Activated T-cell treated with anti-CD3 and anti-CD28 coated beads for 4 hours (primary cell): ENCODE data around the gene TMEM9.
A peak's percentile ranks its signal among the peaks of the same experiment; 100 is the strongest.

Source experiments
- DNase-seq: peaks from one replicate; pipeline ENCODE4 v3.0.0-alpha.2; 2020

TMEM9 gene

GRCh38 chr1:201100169-201100930 lies 53.9 kb downstream of the TMEM9 start:
- no peak for DNase-seq

DNA sequence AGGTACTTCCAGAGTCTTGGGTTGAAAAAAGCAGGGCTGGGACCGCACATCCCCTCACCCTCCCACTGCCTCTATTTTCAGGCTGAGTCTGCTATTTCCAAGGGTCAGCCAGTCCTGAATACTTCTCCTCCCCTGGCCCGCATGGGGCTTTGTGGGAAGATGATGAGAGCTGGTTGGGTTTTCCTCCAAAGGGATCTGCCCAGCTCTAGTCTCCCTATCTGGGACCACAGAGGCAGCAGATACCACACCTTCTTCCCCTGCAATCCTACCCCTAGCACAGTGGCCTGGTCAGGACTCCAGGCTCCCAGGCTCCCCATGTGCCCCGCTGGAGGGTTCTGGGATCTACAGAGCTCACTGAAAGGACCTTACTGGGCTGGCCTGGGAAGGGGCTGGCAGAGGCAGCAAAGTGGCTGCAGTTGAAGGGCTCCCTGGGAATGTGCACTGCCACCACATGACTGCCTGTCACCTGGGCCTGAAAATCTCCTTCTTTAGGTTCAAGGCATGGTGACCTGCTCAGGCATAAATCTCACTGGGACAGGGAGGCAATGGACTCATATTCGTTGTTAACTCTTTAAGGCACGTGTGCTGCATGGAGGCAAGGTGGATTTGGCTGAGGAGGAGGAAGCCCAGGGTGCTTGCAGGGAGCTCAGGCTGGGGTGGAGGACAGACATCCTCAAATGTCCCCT lies 55.1 kb downstream of the TMEM9 start:
- no peak for DNase-seq

DNA sequence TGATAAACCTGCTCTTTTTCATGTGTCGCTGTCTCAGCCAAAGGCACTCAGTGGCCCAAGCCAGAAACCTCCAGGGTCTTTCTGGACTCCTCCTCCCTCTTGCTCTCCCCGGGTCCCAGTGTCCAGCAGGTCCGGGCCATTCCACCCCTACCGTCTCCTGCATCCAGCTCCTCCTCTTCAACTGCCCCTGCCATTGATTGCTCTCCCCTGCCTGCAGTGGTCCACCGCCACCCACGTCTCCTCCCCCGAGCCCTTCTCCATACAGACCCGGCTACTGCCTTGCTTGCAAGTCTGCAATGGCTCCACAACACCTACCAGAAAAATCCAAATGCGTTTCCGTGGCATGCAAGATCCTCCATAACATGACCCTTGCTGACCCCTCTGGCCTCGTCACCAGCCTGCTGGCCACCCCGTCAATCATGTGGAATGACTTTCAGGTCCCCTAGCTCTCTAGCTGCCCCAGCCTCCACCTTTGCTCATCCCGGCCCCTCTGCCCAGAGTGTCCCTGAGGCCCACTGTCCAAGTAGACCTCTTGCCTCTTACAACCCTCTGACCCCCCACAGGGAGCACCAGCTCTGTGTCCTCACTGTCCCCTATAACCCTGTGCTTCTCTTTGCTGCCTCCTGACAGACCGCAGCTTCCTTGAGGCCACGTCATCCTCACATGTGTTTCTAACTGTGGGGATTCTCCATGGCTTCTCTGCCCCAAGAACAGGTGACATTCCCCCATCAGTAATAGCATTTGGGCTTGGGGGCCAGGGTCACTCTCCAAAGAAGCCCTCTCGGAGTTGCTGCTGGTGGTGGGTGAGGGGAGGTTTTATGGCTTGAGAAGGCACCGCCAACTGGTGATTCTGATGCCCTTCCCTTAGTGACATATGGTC lies 57.1 kb downstream of the TMEM9 start:
- DNase-seq = no peak

GRCh38 chr1:201096041-201096461 lies 58.2 kb downstream of the TMEM9 start:
- no peak for DNase-seq

DNA sequence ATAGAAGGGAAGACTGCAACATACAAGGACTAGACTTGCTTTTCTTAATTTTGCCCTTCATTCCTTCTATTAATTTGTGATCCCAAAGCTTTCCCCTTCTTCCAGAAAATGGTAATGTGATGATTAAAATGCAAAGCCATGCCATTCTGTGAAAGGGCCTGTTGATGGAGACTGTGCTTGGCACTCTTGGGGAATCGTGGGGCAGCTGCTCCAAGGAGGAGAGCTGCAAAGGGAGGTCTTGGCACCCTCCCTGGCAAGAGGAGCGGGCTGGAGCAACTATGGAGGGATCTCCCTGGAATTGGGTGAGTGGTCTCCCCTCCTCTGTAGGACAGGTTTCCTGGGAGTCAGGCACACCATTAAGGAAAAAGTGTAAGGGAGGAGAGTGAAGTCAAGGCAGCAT lies 58.7 kb downstream of the TMEM9 start:
- DNase-seq = no peak

DNA sequence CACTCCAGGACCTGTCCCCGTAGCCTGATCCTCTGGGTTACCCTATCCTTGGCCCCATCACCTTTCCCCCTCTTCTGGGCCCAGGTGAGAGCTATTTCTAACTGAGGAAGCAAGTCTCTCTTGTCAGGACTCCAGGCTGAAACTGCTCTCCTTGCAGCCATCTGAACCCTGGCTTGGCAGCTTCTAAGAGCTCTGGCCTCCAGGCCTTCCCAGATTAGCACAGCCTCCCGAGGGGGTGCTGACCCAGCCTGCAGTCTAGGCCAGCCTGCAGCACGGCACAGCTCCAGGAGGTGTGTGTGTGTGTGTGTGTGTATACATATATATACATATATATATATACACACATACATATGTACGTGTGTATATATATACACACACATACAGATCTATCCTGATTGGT lies 59.4 kb downstream of the TMEM9 start:
- DNase-seq = no peak

- DNase-seq = no peak
Observed at GRCh38 chr1:201093962-201094361, 60.3 kb downstream of the TMEM9 start.

DNA sequence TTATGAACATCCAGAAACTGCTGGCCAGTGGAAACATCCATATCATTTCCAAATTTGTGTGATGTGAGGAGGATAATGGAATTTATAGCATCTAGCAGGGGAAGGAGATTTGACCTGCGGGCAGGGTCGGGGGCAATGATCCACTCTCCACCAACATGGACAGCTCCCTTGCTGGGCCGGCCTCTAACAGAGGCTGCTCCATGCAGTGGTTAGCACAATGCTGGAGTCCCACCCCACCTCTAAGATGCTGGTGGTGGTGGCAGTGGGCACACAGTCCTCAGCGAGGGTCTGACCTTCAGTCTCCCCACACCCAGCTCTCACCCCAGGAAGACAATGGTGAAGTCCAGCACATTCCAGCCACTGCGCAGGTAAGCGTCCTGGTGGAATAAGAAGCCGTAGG lies 60.7 kb downstream of the TMEM9 start:
- DNase-seq = no peak

DNA sequence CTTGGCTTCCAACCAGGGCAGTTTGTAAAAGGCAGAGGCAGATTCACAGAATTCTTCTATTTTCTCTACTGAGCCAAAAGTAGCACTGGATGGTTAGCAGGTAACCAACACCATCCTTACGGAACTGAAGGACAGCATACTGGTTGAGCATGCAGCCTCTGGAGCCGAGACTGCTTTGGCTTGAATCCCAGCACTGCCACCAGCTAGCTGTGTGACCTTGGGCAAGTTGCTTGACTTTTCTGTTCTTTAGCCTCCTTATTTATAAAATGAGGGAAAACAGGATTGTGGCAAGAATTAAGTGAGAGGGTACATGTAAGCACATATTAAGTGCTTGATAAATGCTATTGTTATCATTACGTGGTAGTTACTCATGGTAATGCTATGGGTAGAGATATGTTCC lies 61.5 kb downstream of the TMEM9 start:
- DNase-seq = no peak

GRCh38 chr1:201091256-201091655 lies 63.0 kb downstream of the TMEM9 start:
- no peak for DNase-seq

DNA sequence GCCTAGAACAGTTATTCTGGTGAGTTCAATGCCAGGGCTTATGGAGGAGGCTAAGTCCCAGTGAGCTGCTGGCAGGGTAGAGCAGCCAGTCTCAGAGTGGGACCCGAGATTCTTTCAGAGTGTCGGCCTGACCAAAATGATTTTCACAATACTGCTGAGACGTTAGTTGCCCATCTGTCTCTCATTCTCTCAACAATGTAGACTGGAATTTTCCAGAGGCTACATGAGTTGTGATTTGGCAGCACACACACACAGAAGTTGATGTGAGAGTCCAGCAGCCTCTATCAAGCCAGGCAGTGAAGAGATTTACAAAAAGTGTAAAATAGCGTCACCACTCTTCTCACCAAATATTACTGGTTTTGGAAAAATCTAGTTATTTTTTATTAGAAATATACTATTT lies 63.7 kb downstream of the TMEM9 start:
- DNase-seq = no peak

GRCh38 chr1:201089596-201089995 lies 64.7 kb downstream of the TMEM9 start:
- no peak for DNase-seq

- DNase-seq = no peak
Observed at GRCh38 chr1:201088901-201089525, 65.3 kb downstream of the TMEM9 start.

DNA sequence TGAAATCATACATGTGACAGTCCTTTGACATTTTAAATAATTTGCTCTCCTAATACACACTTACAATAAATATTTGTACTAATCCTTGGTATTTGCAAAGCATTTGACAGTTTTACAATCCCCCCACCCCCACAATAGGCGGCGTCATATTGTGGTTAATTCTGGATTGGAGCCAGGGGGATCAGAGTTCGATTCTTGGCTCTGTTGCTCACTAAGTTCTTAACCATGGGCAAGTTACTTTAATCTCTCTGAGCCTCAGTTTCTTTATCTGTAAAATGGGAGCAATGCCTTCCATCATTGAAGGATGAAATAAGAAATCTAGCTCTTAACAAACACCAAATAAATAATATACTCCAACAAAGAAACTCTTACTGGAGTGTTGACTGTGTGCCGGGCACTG lies 65.9 kb downstream of the TMEM9 start:
- no peak for DNase-seq

DNA sequence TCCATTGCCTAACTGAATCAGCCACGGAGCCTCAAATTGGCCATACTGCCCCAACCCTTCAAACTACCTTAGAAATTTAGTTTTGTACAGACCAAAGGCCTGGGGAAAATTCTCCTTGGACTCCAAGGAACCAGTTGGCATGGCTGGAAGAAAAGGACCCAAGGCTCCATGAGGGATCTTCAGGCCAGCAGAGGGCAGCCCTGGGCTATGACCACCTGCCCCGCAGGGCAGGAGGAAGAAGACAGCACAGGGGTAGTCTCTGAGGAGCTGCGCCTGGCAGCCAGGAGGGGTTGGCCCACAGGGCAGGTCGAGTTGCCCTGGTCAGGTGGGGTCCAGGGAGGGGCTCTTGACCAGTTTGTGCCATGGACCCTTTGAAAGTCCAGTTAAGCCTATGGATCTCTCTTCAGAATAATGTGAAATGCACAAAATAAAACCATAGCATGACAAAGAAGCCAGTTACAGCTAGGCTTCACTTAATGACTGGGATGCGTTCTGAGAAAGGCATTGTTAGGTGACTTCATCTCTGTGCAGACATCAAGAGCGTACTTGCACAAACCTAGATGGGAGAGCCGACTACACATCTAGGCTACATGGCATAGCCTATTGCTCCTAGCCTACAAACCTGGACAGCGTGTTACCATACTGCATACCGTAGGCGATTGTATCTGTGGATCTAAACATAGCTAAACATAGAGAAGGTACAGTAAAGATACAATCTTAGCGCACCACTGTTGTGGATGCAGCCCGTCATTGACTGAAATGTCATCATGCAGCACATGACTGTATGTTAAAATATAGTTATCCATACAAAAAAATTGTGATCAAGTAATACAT lies 68.2 kb downstream of the TMEM9 start:
- peak; percentile 6 for DNase-seq
